ENCODE data around the gene TPD52L1. TPM values are rescaled to one million over a fixed set of nuclear protein-coding genes. Genes with fewer than 3 reads are reported as not detected.

Gene TPD52L1
- total and polyA plus RNA-seq, 2 of the 4 experiments (the other 2 are of a cell fraction) = 10.2 to 13.5 TPM

- H3K4me2 ChIP-seq (ENCODE audit: low read depth, low read length) = peak overlapping the region; percentile 45; the same call in 1 of the 2 replicates
- no peak for DNase-seq
- H4K5ac ChIP-seq (ENCODE audit: low read depth, low read length) = no peak overlapping the region
- no peak overlapping the region for H2BK20ac ChIP-seq (ENCODE audit: low read depth, low read length)
- TF ChIP-seq, protein P1, sequence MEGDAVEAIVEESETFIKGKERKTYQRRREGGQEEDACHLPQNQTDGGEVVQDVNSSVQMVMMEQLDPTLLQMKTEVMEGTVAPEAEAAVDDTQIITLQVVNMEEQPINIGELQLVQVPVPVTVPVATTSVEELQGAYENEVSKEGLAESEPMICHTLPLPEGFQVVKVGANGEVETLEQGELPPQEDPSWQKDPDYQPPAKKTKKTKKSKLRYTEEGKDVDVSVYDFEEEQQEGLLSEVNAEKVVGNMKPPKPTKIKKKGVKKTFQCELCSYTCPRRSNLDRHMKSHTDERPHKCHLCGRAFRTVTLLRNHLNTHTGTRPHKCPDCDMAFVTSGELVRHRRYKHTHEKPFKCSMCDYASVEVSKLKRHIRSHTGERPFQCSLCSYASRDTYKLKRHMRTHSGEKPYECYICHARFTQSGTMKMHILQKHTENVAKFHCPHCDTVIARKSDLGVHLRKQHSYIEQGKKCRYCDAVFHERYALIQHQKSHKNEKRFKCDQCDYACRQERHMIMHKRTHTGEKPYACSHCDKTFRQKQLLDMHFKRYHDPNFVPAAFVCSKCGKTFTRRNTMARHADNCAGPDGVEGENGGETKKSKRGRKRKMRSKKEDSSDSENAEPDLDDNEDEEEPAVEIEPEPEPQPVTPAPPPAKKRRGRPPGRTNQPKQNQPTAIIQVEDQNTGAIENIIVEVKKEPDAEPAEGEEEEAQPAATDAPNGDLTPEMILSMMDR (conservative IDR thresholded peaks at IDR 0.05; ENCODE audit: low read depth, low read length) = no peak
- TF ChIP-seq RCOR1 (IDR thresholded peaks at IDR 0.05; ENCODE audit: insufficient replicate concordance, low read length) (no peak), MXI1 (IDR thresholded peaks at IDR 0.05; ENCODE audit: borderline replicate concordance, low read depth, low read length) (no peak), NFE2L2 (IDR thresholded peaks at IDR 0.05; ENCODE audit: low read depth, low read length) (no peak), BHLHE40 (IDR thresholded peaks at IDR 0.05; ENCODE audit: low read depth, low read length) (no peak), RFX5 (IDR thresholded peaks at IDR 0.05; ENCODE audit: low read depth, low read length) (no peak), ELK1 (IDR thresholded peaks at IDR 0.05; ENCODE audit: borderline replicate concordance, low read depth, low read length) (no peak), MAZ (IDR thresholded peaks at IDR 0.05; ENCODE audit: borderline replicate concordance, low read depth, low read length) (no peak), FOS (IDR thresholded peaks at IDR 0.05; ENCODE audit: low read depth, low read length) (no peak), CEBPB (IDR thresholded peaks at IDR 0.05; ENCODE audit: low read depth, low read length) (no peak), CHD1 (IDR thresholded peaks at IDR 0.05; ENCODE audit: low read depth, low read length) (no peak), SMC3 (IDR thresholded peaks at IDR 0.05; ENCODE audit: low read depth, low read length) (no peak), POLR2A (IDR thresholded peaks at IDR 0.05; ENCODE audit: low read depth, low read length) (no peak), RAD21 (IDR thresholded peaks at IDR 0.05; ENCODE audit: low read length) (no peak), MAFK (IDR thresholded peaks at IDR 0.05; ENCODE audit: low read depth, low read length) (no peak)
- TF ChIP-seq, protein P2, sequence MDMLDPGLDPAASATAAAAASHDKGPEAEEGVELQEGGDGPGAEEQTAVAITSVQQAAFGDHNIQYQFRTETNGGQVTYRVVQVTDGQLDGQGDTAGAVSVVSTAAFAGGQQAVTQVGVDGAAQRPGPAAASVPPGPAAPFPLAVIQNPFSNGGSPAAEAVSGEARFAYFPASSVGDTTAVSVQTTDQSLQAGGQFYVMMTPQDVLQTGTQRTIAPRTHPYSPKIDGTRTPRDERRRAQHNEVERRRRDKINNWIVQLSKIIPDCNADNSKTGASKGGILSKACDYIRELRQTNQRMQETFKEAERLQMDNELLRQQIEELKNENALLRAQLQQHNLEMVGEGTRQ (IDR thresholded peaks at IDR 0.05; ENCODE audit: low read depth, low read length) = no peak
- H3K56ac ChIP-seq (ENCODE audit: extremely low read depth, insufficient read depth, low read length) = no peak overlapping the region
- no peak overlapping the region for H4K91ac ChIP-seq (ENCODE audit: insufficient read depth, low read depth, low read length)
- H2BK5ac ChIP-seq (ENCODE audit: low read depth, low read length, poor library complexity, severe bottlenecking) = no peak overlapping the region
- no peak overlapping the region for H3K4me3 ChIP-seq (ENCODE audit: insufficient read depth, low read depth, low read length)
- H3K9me3 ChIP-seq (ENCODE audit: control insufficient read depth, insufficient read depth, low read length) = no peaks in the 10 kb centered on the region
- H3K23ac ChIP-seq (ENCODE audit: low read depth, low read length) = no peak overlapping the region
- in situ Hi-C loops (cut with MboI; ENCODE audit: low sequenced_read_pairs) (loop anchor here (25.0 kb wide), 1 partner anchor 161 kb away; the partner anchor contains the start of gene RNF217), intact Hi-C loops (cut with micrococcal nuclease) (no loop called here), dilution Hi-C loops (cut with HindIII; ENCODE audit: low sequenced_read_pairs, unreplicated experiment) (no loop called here)
- H2AK5ac ChIP-seq (ENCODE audit: low read depth, low read length) = no peak overlapping the region
- peaks cover 1% of the 10 kb centered on the region; the same call in 1 of the 2 replicates for H3K4me1 ChIP-seq (ENCODE audit: control insufficient read depth, insufficient read depth, low read length)
- H3K9me1 ChIP-seq (ENCODE audit: insufficient read depth, low read length) = no peaks in the 10 kb centered on the region; the same call in 1 of the 2 replicates
- H2AFZ ChIP-seq (replicated peaks; ENCODE audit: low read length, poor library complexity) = no peak overlapping the region
- no peak overlapping the region for H2BK15ac ChIP-seq (ENCODE audit: low read depth, low read length)
- ChIA-PET CTCF (interaction anchor here (0.6 to 1.6 kb wide), 3 partner anchors 9 to 252 kb away, joined by 3 to 4 read pairs (median 3); no protein-coding TSS in a partner anchor), POLR2A (ENCODE audit: unreplicated experiment) (no interaction called here)
- no CpG with 5 or more reads among the region's 3 CpGs for WGBS, 2 experiments (ENCODE audit: extremely low coverage in 2 of 2, insufficient read length in 1 of 2)
- no peak overlapping the region for H3K9ac ChIP-seq (ENCODE audit: low read depth, low read length)
- ATAC-seq (ENCODE audit: low read depth) = no peak
- no peak overlapping the region for H3K4ac ChIP-seq (ENCODE audit: low read depth, low read length)
- H2AK9ac ChIP-seq (replicated peaks; ENCODE audit: low read depth, low read length, poor library complexity) = no peak overlapping the region
- H3K14ac ChIP-seq (replicated peaks; ENCODE audit: low read depth, low read length) = no peak overlapping the region
- no TSS peak for BruUV-seq (replicated peaks)
- H2BK120ac ChIP-seq (ENCODE audit: low read depth, low read length) = no peak overlapping the region
- no peaks in the 10 kb centered on the region for H3K36me3 ChIP-seq (ENCODE audit: control insufficient read depth, insufficient read depth, low read length)
- H3K27ac ChIP-seq (ENCODE audit: insufficient read depth, low read length) = no peak overlapping the region
- H4K20me1 ChIP-seq (ENCODE audit: insufficient read depth, low read length) = no peaks in the 10 kb centered on the region
- H3K79me1 ChIP-seq (ENCODE audit: low read depth in 1 of 2, low read length in 2 of 2) = no peaks in the 10 kb centered on the region
- no peak overlapping the region for H4K8ac ChIP-seq (ENCODE audit: low read depth in 2 of 2, low read length in 2 of 2)
- H3K18ac ChIP-seq (ENCODE audit: low read depth, low read length) = no peak overlapping the region
- no peaks in the 10 kb centered on the region for H3K27me3 ChIP-seq (ENCODE audit: control insufficient read depth, insufficient read depth, low read length)
These were observed 30.5 kb upstream of the TPD52L1 start for GRCh38 chr6:125123051-125123450.

All from IMR-90 (cell line).